ENCODE measurements around the gene FHIT. TPM values are rescaled to one million over a fixed set of nuclear protein-coding genes. Genes with fewer than 3 reads are reported as not detected.

The FHIT gene
- total RNA-seq, 4 donors from 2014 or later: 8.8 to 35.6 (median 12.6) TPM

DNA sequence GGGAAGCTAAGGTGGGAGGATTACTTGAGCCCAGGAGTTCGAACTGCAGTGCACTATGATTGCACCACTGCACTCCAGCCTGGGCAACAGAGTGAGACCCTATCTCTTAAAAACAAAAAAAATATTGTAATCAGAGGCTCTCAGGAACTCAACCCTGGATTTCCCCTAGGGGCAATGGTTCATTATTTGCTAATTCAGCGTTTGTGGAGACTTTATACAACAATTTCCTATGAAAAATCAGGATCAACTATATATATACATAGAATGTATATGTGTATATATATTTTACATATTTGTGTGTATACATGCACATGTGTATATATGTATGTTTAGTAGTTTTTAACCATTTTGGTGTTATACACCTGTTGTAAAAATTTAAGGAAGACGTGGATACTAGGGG lies 463.1 kb downstream of the FHIT start:
- 93% methylated on average over 3 of the region's 3 CpGs for WGBS
- H3K36me3 ChIP-seq: no peaks in the 10 kb centered on the region
- H3K4me1 ChIP-seq: peaks cover 3% of the 10 kb centered on the region
- peaks cover 4% of the 10 kb centered on the region for H3K9me3 ChIP-seq
- no peak overlapping the region for H3K27ac ChIP-seq
- DNase-seq (ENCODE audit: low spot score in 2 of 2): no peak
- H3K4me3 ChIP-seq: no peak overlapping the region
- no peak for TF ChIP-seq POLR2A (IDR thresholded peaks at IDR 0.05)
- no peak for TF ChIP-seq EP300 (IDR thresholded peaks at IDR 0.05)
- no peak for TF ChIP-seq POLR2AphosphoS5 (IDR thresholded peaks at IDR 0.05)
- TF ChIP-seq, protein P1, sequence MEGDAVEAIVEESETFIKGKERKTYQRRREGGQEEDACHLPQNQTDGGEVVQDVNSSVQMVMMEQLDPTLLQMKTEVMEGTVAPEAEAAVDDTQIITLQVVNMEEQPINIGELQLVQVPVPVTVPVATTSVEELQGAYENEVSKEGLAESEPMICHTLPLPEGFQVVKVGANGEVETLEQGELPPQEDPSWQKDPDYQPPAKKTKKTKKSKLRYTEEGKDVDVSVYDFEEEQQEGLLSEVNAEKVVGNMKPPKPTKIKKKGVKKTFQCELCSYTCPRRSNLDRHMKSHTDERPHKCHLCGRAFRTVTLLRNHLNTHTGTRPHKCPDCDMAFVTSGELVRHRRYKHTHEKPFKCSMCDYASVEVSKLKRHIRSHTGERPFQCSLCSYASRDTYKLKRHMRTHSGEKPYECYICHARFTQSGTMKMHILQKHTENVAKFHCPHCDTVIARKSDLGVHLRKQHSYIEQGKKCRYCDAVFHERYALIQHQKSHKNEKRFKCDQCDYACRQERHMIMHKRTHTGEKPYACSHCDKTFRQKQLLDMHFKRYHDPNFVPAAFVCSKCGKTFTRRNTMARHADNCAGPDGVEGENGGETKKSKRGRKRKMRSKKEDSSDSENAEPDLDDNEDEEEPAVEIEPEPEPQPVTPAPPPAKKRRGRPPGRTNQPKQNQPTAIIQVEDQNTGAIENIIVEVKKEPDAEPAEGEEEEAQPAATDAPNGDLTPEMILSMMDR (IDR thresholded peaks at IDR 0.05): no peak
- H3K27me3 ChIP-seq: no peaks in the 10 kb centered on the region

DNA sequence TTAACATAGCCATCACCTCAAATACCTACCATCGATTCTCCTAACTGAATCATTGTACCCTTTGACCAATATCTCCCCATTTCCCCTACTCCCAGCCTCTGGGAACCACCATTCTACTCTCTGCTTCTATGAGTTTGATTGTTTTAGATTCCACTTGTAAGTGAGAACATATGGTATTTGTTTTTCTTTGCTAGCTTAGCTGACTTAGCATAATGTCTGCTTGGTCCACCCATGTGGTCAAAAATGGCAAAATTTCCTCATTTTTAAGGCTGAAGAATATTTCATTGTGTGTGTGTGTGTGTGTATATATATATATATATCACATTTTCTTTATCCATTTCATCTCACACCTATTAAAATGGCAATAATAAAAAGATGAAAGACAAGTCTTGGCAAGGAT lies 469.3 kb downstream of the FHIT start:
- no peak for DNase-seq (ENCODE audit: low spot score in 2 of 2)
- Histone ChIP-seq H3K4me3 (no peak overlapping the region), H3K36me3 (no peaks in the 10 kb centered on the region), H3K27ac (no peak overlapping the region), H3K27me3 (no peaks in the 10 kb centered on the region), H3K9me3 (peaks cover 4% of the 10 kb centered on the region), H3K4me1 (no peaks in the 10 kb centered on the region)
- WGBS: 47% methylated on average over 1 of the region's 1 CpG
- TF ChIP-seq POLR2A (IDR thresholded peaks at IDR 0.05) (no peak), EP300 (IDR thresholded peaks at IDR 0.05) (no peak), POLR2AphosphoS5 (IDR thresholded peaks at IDR 0.05) (no peak)
- TF ChIP-seq, protein P1 (IDR thresholded peaks at IDR 0.05): no peak

DNA sequence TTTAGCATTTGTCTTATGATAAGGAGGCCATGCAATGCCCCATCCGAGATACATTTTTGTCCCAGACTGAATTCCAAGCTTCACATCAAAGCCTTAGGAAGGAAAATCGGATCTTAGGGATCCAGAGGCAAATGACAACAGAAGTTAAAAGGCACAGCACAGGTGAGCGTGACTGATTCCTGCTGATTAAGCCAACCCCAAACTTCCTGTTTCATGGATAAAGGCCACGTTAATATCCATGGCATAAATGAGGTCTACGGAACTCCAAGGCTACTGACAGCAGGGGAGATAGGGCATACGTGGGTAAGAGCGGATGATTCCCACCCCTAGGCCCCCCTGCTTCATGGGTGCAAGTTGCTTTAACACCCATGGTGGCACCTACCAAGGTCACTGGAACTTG lies 471.6 kb downstream of the FHIT start:
- DNase-seq (ENCODE audit: low spot score in 2 of 2): no peak
- H3K4me3 ChIP-seq: no peak overlapping the region
- H3K27ac ChIP-seq: no peak overlapping the region
- WGBS: 95% methylated on average over 7 of the region's 7 CpGs
- TF ChIP-seq, protein P1 (IDR thresholded peaks at IDR 0.05): no peak
- no peak for TF ChIP-seq EP300 (IDR thresholded peaks at IDR 0.05)
- TF ChIP-seq POLR2A (IDR thresholded peaks at IDR 0.05): no peak
- no peak for TF ChIP-seq POLR2AphosphoS5 (IDR thresholded peaks at IDR 0.05)
- H3K27me3 ChIP-seq: no peaks in the 10 kb centered on the region
- no peaks in the 10 kb centered on the region for H3K36me3 ChIP-seq
- peaks cover 5% of the 10 kb centered on the region for H3K4me1 ChIP-seq
- H3K9me3 ChIP-seq: peaks cover 3% of the 10 kb centered on the region

DNA sequence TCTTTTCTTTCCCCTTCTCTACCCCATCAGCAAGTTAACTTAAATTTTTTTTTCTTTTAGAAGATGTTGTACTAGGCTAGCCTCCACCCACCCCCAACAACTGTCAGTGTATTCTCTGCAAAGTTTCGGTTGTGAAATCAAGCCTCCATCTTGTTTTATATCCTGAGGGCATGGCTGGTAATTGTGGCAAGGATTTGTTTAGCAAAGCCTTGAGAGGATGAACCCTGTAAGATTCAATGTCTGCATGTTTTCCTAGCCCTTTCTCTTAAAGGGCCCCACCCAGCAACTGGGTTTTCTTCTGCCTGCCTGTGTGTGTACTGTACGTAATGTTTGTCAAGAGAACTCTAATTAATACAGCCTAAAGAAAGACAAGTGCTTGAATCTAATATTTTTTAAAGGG lies 475.3 kb downstream of the FHIT start:
- no peak for DNase-seq (ENCODE audit: low spot score in 2 of 2)
- Histone ChIP-seq H3K4me3 (no peak overlapping the region), H3K27ac (no peak overlapping the region), H3K27me3 (no peaks in the 10 kb centered on the region), H3K9me3 (no peaks in the 10 kb centered on the region), H3K36me3 (no peaks in the 10 kb centered on the region), H3K4me1 (peaks cover 15% of the 10 kb centered on the region)
- WGBS: 60% methylated on average over 2 of the region's 2 CpGs
- TF ChIP-seq POLR2A (IDR thresholded peaks at IDR 0.05) (no peak), EP300 (IDR thresholded peaks at IDR 0.05) (no peak), POLR2AphosphoS5 (IDR thresholded peaks at IDR 0.05) (no peak)
- TF ChIP-seq, protein P1 (IDR thresholded peaks at IDR 0.05): no peak

DNA sequence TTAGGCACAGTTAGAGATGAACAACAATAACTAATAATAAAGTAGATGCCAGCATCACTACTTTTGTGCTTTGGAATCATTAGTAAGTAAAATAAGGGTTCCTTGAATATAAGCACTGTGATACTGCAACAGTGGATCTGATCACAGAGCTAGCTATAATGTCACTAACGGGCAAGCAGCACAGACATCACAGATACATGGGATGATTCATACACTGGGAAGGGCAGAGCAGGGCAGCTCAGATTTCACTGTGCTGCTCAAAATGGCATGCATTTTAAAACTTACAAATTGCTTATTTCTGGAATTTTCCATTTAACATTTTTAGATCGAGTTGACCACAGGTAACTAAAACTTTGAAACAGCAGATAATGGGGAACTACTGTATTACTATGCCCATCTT lies 476.6 kb downstream of the FHIT start:
- H3K9me3 ChIP-seq: no peaks in the 10 kb centered on the region
- peaks cover 16% of the 10 kb centered on the region for H3K4me1 ChIP-seq
- no peaks in the 10 kb centered on the region for H3K27me3 ChIP-seq
- TF ChIP-seq POLR2A (IDR thresholded peaks at IDR 0.05) (no peak), POLR2AphosphoS5 (IDR thresholded peaks at IDR 0.05) (no peak)
- no peak for DNase-seq (ENCODE audit: low spot score in 2 of 2)
- H3K27ac ChIP-seq: no peak overlapping the region
- no peaks in the 10 kb centered on the region for H3K36me3 ChIP-seq
- WGBS: 77% methylated on average over 2 of the region's 2 CpGs
- H3K4me3 ChIP-seq: no peak overlapping the region

DNA sequence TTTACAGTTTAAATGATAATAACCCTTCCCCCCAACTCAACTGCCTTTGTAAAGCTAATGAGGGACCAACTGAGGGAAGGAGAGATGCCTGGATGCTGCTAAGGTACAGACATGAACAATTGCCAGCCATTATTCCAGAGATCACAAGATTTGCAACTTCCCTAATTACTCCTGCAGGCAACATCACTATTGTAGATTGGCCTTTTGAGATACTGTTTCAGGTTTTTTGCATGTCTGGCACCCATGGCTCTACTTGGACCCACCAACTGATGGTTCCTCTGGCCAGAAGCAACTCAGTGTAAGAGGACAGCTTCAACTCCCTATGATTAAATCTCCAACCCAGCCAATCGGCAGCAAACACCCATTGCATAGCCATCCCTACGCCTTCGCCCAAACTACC lies 478.7 kb downstream of the FHIT start:
- Histone ChIP-seq H3K27me3 (no peaks in the 10 kb centered on the region), H3K9me3 (no peaks in the 10 kb centered on the region), H3K27ac (no peak overlapping the region), H3K4me1 (peaks cover 16% of the 10 kb centered on the region), H3K4me3 (no peak overlapping the region), H3K36me3 (no peaks in the 10 kb centered on the region)
- no peak for DNase-seq (ENCODE audit: low spot score in 2 of 2)
- TF ChIP-seq POLR2A (IDR thresholded peaks at IDR 0.05) (no peak), POLR2AphosphoS5 (IDR thresholded peaks at IDR 0.05) (no peak), EP300 (IDR thresholded peaks at IDR 0.05) (no peak)
- TF ChIP-seq, protein P1 (IDR thresholded peaks at IDR 0.05): no peak
- 97% methylated on average over 3 of the region's 3 CpGs for WGBS

Data from suprapubic skin (tissue), 4 donors.